GM23338 (cell line): ENCODE measurements around the gene PGAP1. TPM values are rescaled to one million over a fixed set of nuclear protein-coding genes. Genes with fewer than 3 reads are reported as not detected.

Experiments used
- ATAC-seq: fragments of 200-7000 bp; cut with Tn5 transposase; 3 replicates; pipeline ENCODE4 v1.9.1; 2020
- DNase-seq: peaks from one replicate; pipeline ENCODE4 v3.0.0-alpha.2; 2015; ENCODE audit warnings: low spot score
- H2AFZ ChIP-seq: fragments of 200-600 bp; sonication (generic); 2 replicates; pipeline ENCODE4 v1.8.0; 2016; ENCODE audit warnings: antibody characterized with exemption, mild to moderate bottlenecking, moderate library complexity
- H3F3A ChIP-seq: fragments of 200-600 bp; sonication (generic); replicated peaks from 2 replicates; pipeline ENCODE4 v1.8.0; 2017; ENCODE audit warnings: antibody characterized with exemption, mixed run types, low read depth
- H3K27ac ChIP-seq: fragments of 200-600 bp; sonication (generic); 2 replicates; pipeline ENCODE4 v1.6.1; 2016; ENCODE audit warnings: low read depth
- H3K27me3 ChIP-seq: fragments of 200-600 bp; sonication (generic); 2 replicates; pipeline ENCODE4 v1.8.0; 2016; ENCODE audit warnings: mild to moderate bottlenecking, mixed run types, moderate library complexity; ENCODE audit not compliant: insufficient read depth
- H3K36me3 ChIP-seq: fragments of 200-600 bp; sonication (generic); 2 replicates; pipeline ENCODE4 v1.8.0; 2016; ENCODE audit warnings: mild to moderate bottlenecking; ENCODE audit not compliant: insufficient read depth
- H3K4me1 ChIP-seq: fragments of 200-600 bp; sonication (generic); 2 replicates; pipeline ENCODE4 v1.8.0; 2016; ENCODE audit warnings: mild to moderate bottlenecking, moderate library complexity; ENCODE audit not compliant: insufficient read depth
- H3K4me2 ChIP-seq: fragments of 200-600 bp; sonication (generic); 2 replicates; pipeline ENCODE4 v1.7.1; 2017; ENCODE audit warnings: mixed run types
- H3K4me3 ChIP-seq: fragments of 200-600 bp; sonication (generic); 2 replicates; pipeline ENCODE4 v1.6.1; 2016; ENCODE audit warnings: mixed run types
- H3K79me2 ChIP-seq: fragments of 200-600 bp; sonication (generic); replicated peaks from 2 replicates; pipeline ENCODE4 v1.8.0; 2017; ENCODE audit warnings: mild to moderate bottlenecking; ENCODE audit not compliant: insufficient read depth
- H3K9me2 ChIP-seq: fragments of 200-600 bp; sonication (generic); 2 replicates; pipeline ENCODE4 v1.8.0; 2017; ENCODE audit not compliant: insufficient read depth
- H4K20me1 ChIP-seq: fragments of 200-600 bp; sonication (generic); replicated peaks from 2 replicates; pipeline ENCODE4 v1.8.0; 2017; ENCODE audit warnings: mild to moderate bottlenecking; ENCODE audit not compliant: insufficient read depth
- H3K27ac Mint-ChIP-seq: 2 replicates; pipeline ENCODE4 v1.8.0; 2020; ENCODE audit warnings: inconsistent platforms, mild to moderate bottlenecking, moderate library complexity, mixed read lengths
- H3K27me3 Mint-ChIP-seq: 3 replicates; pipeline ENCODE4 v1.8.0; 2022; ENCODE audit warnings: low read depth, mild to moderate bottlenecking, moderate library complexity, mixed read lengths, inconsistent platforms; ENCODE audit not compliant: insufficient read depth, poor library complexity
- H3K36me3 Mint-ChIP-seq: 3 replicates; pipeline ENCODE4 v1.8.0; 2021; ENCODE audit warnings: low read depth, mild to moderate bottlenecking, inconsistent platforms, moderate library complexity, mixed read lengths
- H3K4me1 Mint-ChIP-seq: 3 replicates; pipeline ENCODE4 v1.8.0; 2020; ENCODE audit warnings: mild to moderate bottlenecking, inconsistent platforms, mixed read lengths
- H3K4me3 Mint-ChIP-seq: 3 replicates; pipeline ENCODE4 v1.8.0; 2021; ENCODE audit warnings: moderate library complexity, mild to moderate bottlenecking, inconsistent platforms, mixed read lengths
- H3K9me3 Mint-ChIP-seq: 3 replicates; pipeline ENCODE4 v1.8.0; 2020; ENCODE audit warnings: moderate library complexity, mild to moderate bottlenecking, inconsistent platforms, mixed read lengths
- CREB1 ChIP-seq: fragments of 250-450 bp; sonication (Bioruptor Pico); IDR thresholded peaks from 2 replicates; pipeline ENCODE4 v1.5.0; 2020; ENCODE audit warnings: low read depth, mild to moderate bottlenecking, moderate library complexity
- EZH2phosphoT487 ChIP-seq: fragments of 200-600 bp; sonication (generic); IDR thresholded peaks from one replicate; pipeline ENCODE4 v1.8.1; 2018; ENCODE audit warnings: antibody characterized with exemption; ENCODE audit not compliant: unreplicated experiment
- JUNB ChIP-seq: IDR thresholded peaks from one replicate; pipeline ENCODE4 v1.6.1; 2016; ENCODE audit warnings: antibody characterized with exemption; ENCODE audit not compliant: unreplicated experiment
- POLR2AphosphoS5 ChIP-seq: IDR thresholded peaks from 2 replicates; pipeline ENCODE4 v1.6.1; 2016; ENCODE audit warnings: antibody characterized with exemption, low read depth
- STAT1 ChIP-seq: IDR thresholded peaks from one replicate; pipeline ENCODE4 v1.6.1; 2016; ENCODE audit warnings: antibody characterized with exemption; ENCODE audit not compliant: unreplicated experiment
- ZNF331 ChIP-seq: fragments of 250-450 bp; sonication (Bioruptor Pico); IDR thresholded peaks from 2 replicates; pipeline ENCODE4 v1.5.0; 2020; ENCODE audit warnings: low read depth, mild to moderate bottlenecking, moderate library complexity
- polyA plus RNA-seq: library from polyadenylated mRNA; unstranded; fragments of >200 nt; fragmentation: Nextera tagmentation; extraction: Ambion mirVana; gene quantifications from 2 replicates; pipeline ENCODE4 v1.2.1, GENCODE V29; 2016
- total RNA-seq: library from RNA; depleted of rRNA; stranded (reverse); fragments of >200 nt; shearing (Covaris generic); gene quantifications from 2 replicates; pipeline ENCODE4 v1.2.3, GENCODE V29; 2014
- TF ChIP-seq, protein P1 (sequence below), 2 experiments: fragments of 200-600 bp in 1 of 2; sonication (generic) in 1 of 2; conservative IDR thresholded peaks; 2 replicates each; pipeline versions ENCODE4 v1.5.1 to v1.6.1; 2016 to 2017; ENCODE audit warnings: antibody characterized with exemption in 2 of 2, low read depth in 2 of 2, mild to moderate bottlenecking in 2 of 2, moderate library complexity in 1 of 2
- TF ChIP-seq, protein P2 (sequence below): fragments of 250-450 bp; sonication (Bioruptor Pico); IDR thresholded peaks from 2 replicates; pipeline ENCODE4 v1.5.0; 2020; ENCODE audit warnings: mild to moderate bottlenecking, moderate library complexity
- TF ChIP-seq, protein P3 (sequence below): IDR thresholded peaks from one replicate; pipeline ENCODE4 v1.6.1; 2018; ENCODE audit warnings: antibody characterized with exemption; ENCODE audit not compliant: unreplicated experiment

Gene PGAP1
- total and polyA plus RNA-seq, 2 experiments from 2014 or later: 9.8 to 26.5 TPM

DNA sequence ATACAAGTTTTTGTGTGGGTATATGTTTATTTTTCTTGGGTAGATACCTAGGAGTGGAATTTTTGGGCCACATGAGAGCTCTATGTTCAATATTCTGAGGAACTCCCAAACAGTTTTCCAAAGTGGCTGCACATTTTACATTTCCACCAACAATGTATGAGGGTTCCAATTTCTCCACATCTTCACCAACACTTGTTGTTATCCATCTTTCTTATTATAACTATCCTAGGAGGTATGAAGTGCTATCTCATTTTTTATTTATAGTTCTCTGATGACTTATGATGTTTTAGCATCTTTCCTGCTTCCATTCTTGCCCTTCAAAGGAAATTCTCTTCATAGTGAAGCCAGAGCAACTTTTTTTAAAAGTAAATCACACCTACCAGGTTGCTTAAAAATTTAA is 8.7 kb downstream of the PGAP1 start:
- no peaks in the 10 kb centered on the region; the same call in 1 of the 2 replicates for H4K20me1 ChIP-seq
- H3K36me3 Mint-ChIP-seq: peaks cover 54% of the 10 kb centered on the region
- H3K9me3 Mint-ChIP-seq: no peaks in the 10 kb centered on the region
- peaks cover 13% of the 10 kb centered on the region; the same call in 1 of the 2 replicates for H3K4me1 ChIP-seq
- ATAC-seq (no peak), DNase-seq (no peak)
- no peak for TF ChIP-seq EZH2phosphoT487
- no peak overlapping the region for H3K4me3 ChIP-seq
- H3K27ac Mint-ChIP-seq: no peak overlapping the region
- H3K27me3 ChIP-seq: no peaks in the 10 kb centered on the region
- H3K4me2 ChIP-seq: no peak overlapping the region
- no peaks in the 10 kb centered on the region for H3K9me2 ChIP-seq
- H3K27ac ChIP-seq: no peak overlapping the region
- H3K79me2 ChIP-seq: peaks cover 46% of the 10 kb centered on the region
- peaks cover 8% of the 10 kb centered on the region; the same call in 2 of the 3 replicates for H3K4me1 Mint-ChIP-seq
- H3K36me3 ChIP-seq: peaks cover 15% of the 10 kb centered on the region
- no peak overlapping the region for H2AFZ ChIP-seq
- no peak overlapping the region for H3K4me3 Mint-ChIP-seq
- H3K27me3 Mint-ChIP-seq: peaks cover 2% of the 10 kb centered on the region
- no peaks in the 10 kb centered on the region for H3F3A ChIP-seq

DNA sequence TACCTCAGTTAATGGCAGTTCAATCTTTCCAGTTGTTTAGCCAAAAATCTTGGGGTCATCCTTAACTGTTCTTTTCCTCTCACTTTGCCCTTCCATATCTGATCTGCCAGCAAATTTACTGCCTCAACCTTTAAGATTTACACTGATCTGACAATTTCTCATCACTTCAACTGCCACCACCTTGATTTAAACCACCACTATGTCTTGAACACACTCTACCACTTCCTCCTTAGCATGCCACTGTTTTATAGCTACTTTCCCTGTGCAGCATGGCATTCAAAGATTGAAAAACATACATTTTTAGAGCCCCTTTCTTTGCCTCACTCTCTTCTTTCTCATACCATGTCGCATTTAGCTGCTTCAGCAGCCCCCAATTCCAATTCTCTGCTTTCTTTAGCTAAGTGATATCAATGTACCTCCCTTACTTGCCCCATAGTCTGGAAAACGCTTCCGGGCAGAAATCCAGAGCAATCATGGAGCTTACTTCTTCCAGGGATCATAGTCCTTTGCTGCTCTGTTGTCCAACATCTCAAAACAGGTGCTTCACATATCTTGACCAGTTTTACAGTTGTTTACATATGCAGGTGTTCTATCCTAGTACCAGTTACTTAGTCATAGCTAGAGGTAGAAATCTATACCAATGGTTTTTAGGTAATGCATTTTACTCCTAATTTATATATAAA is 10.9 kb downstream of the PGAP1 start:
- peaks cover 22% of the 10 kb centered on the region for H3K36me3 ChIP-seq
- H3K27ac Mint-ChIP-seq: no peak overlapping the region
- peaks cover 5% of the 10 kb centered on the region; the same call in 2 of the 3 replicates for H3K4me1 Mint-ChIP-seq

More for the DNA sequence above, 10.9 kb downstream of the PGAP1 start:
- no peak overlapping the region for H2AFZ ChIP-seq
- ATAC-seq: no peak
- H4K20me1 ChIP-seq: no peaks in the 10 kb centered on the region; the same call in 1 of the 2 replicates
- no peak overlapping the region for H3K27ac ChIP-seq
- Mint-ChIP-seq H3K4me3 (no peak overlapping the region), H3K27me3 (peaks cover 2% of the 10 kb centered on the region), H3K36me3 (peaks cover 67% of the 10 kb centered on the region), H3K9me3 (0 out of 3 replicates have a peak, but pooled peaks cover 5% of the 10 kb centered on the region)
- no peaks in the 10 kb centered on the region for H3K9me2 ChIP-seq
- H3K4me2 ChIP-seq: no peak overlapping the region
- no peak overlapping the region for H3K4me3 ChIP-seq
- H3K4me1 ChIP-seq: peaks cover 13% of the 10 kb centered on the region; the same call in 1 of the 2 replicates
- TF ChIP-seq, protein P1, sequence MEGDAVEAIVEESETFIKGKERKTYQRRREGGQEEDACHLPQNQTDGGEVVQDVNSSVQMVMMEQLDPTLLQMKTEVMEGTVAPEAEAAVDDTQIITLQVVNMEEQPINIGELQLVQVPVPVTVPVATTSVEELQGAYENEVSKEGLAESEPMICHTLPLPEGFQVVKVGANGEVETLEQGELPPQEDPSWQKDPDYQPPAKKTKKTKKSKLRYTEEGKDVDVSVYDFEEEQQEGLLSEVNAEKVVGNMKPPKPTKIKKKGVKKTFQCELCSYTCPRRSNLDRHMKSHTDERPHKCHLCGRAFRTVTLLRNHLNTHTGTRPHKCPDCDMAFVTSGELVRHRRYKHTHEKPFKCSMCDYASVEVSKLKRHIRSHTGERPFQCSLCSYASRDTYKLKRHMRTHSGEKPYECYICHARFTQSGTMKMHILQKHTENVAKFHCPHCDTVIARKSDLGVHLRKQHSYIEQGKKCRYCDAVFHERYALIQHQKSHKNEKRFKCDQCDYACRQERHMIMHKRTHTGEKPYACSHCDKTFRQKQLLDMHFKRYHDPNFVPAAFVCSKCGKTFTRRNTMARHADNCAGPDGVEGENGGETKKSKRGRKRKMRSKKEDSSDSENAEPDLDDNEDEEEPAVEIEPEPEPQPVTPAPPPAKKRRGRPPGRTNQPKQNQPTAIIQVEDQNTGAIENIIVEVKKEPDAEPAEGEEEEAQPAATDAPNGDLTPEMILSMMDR (conservative IDR thresholded peaks at IDR 0.05; ENCODE audit: low read depth in 2 of 2): no peak
- TF ChIP-seq, protein P2, sequence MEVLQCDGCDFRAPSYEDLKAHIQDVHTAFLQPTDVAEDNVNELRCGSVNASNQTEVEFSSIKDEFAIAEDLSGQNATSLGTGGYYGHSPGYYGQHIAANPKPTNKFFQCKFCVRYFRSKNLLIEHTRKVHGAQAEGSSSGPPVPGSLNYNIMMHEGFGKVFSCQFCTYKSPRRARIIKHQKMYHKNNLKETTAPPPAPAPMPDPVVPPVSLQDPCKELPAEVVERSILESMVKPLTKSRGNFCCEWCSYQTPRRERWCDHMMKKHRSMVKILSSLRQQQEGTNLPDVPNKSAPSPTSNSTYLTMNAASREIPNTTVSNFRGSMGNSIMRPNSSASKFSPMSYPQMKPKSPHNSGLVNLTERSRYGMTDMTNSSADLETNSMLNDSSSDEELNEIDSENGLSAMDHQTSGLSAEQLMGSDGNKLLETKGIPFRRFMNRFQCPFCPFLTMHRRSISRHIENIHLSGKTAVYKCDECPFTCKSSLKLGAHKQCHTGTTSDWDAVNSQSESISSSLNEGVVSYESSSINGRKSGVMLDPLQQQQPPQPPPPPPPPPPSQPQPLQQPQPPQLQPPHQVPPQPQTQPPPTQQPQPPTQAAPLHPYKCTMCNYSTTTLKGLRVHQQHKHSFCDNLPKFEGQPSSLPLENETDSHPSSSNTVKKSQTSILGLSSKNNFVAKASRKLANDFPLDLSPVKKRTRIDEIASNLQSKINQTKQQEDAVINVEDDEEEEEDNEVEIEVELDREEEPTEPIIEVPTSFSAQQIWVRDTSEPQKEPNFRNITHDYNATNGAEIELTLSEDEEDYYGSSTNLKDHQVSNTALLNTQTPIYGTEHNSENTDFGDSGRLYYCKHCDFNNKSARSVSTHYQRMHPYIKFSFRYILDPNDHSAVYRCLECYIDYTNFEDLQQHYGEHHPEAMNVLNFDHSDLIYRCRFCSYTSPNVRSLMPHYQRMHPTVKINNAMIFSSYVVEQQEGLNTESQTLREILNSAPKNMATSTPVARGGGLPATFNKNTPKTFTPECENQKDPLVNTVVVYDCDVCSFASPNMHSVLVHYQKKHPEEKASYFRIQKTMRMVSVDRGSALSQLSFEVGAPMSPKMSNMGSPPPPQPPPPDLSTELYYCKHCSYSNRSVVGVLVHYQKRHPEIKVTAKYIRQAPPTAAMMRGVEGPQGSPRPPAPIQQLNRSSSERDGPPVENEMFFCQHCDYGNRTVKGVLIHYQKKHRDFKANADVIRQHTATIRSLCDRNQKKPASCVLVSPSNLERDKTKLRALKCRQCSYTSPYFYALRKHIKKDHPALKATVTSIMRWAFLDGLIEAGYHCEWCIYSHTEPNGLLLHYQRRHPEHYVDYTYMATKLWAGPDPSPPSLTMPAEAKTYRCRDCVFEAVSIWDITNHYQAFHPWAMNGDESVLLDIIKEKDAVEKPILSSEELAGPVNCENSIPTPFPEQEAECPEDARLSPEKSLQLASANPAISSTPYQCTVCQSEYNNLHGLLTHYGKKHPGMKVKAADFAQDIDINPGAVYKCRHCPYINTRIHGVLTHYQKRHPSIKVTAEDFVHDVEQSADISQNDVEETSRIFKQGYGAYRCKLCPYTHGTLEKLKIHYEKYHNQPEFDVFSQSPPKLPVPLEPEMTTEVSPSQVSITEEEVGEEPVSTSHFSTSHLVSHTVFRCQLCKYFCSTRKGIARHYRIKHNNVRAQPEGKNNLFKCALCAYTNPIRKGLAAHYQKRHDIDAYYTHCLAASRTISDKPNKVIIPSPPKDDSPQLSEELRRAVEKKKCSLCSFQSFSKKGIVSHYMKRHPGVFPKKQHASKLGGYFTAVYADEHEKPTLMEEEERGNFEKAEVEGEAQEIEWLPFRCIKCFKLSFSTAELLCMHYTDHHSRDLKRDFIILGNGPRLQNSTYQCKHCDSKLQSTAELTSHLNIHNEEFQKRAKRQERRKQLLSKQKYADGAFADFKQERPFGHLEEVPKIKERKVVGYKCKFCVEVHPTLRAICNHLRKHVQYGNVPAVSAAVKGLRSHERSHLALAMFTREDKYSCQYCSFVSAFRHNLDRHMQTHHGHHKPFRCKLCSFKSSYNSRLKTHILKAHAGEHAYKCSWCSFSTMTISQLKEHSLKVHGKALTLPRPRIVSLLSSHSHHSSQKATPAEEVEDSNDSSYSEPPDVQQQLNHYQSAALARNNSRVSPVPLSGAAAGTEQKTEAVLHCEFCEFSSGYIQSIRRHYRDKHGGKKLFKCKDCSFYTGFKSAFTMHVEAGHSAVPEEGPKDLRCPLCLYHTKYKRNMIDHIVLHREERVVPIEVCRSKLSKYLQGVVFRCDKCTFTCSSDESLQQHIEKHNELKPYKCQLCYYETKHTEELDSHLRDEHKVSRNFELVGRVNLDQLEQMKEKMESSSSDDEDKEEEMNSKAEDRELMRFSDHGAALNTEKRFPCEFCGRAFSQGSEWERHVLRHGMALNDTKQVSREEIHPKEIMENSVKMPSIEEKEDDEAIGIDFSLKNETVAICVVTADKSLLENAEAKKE (CRISPR knock-in tag): no peak
- TF ChIP-seq STAT1 (no peak), ZNF331 (CRISPR knock-in tag) (no peak), JUNB (no peak), CREB1 (CRISPR knock-in tag) (no peak), POLR2AphosphoS5 (no peak)
- TF ChIP-seq, protein P3, sequence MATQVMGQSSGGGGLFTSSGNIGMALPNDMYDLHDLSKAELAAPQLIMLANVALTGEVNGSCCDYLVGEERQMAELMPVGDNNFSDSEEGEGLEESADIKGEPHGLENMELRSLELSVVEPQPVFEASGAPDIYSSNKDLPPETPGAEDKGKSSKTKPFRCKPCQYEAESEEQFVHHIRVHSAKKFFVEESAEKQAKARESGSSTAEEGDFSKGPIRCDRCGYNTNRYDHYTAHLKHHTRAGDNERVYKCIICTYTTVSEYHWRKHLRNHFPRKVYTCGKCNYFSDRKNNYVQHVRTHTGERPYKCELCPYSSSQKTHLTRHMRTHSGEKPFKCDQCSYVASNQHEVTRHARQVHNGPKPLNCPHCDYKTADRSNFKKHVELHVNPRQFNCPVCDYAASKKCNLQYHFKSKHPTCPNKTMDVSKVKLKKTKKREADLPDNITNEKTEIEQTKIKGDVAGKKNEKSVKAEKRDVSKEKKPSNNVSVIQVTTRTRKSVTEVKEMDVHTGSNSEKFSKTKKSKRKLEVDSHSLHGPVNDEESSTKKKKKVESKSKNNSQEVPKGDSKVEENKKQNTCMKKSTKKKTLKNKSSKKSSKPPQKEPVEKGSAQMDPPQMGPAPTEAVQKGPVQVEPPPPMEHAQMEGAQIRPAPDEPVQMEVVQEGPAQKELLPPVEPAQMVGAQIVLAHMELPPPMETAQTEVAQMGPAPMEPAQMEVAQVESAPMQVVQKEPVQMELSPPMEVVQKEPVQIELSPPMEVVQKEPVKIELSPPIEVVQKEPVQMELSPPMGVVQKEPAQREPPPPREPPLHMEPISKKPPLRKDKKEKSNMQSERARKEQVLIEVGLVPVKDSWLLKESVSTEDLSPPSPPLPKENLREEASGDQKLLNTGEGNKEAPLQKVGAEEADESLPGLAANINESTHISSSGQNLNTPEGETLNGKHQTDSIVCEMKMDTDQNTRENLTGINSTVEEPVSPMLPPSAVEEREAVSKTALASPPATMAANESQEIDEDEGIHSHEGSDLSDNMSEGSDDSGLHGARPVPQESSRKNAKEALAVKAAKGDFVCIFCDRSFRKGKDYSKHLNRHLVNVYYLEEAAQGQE: no peak
- no peaks in the 10 kb centered on the region for H3F3A ChIP-seq
- no peaks in the 10 kb centered on the region for H3K27me3 ChIP-seq
- DNase-seq: no peak
- peaks cover 24% of the 10 kb centered on the region for H3K79me2 ChIP-seq
